NB4 (cell line): ENCODE measurements around the gene BICD2.

Experiments used
- CTCF ChIP-seq: IDR thresholded peaks from one replicate; pipeline ENCODE4 v1.5.1; 2012; ENCODE audit warnings: low read depth, low read length
- MYC ChIP-seq: IDR thresholded peaks from 2 replicates; pipeline ENCODE4 v1.6.1; 2011; ENCODE audit warnings: low read depth, low read length
- POLR2A ChIP-seq: IDR thresholded peaks from 2 replicates; pipeline ENCODE4 v1.6.1; 2011; ENCODE audit warnings: mild to moderate bottlenecking; ENCODE audit not compliant: insufficient read length; ENCODE audit errors: extremely low read depth

- TF ChIP-seq CTCF (no peak), POLR2A (no peak), MYC (no peak)
These were observed 6.7 kb upstream of the BICD2 start for GRCh38 chr9:92771309-92771708.
